HCT116 (cell line): ENCODE results near the gene BLOC1S6. TPM values are rescaled to one million over a fixed set of nuclear protein-coding genes. Genes with fewer than 3 reads are reported as not detected.

Experiments
- ATAC-seq: fragments of 200-7000 bp; cut with Tn5 transposase; 2 replicates; pipeline ENCODE4 v1.9.1; 2020; ENCODE audit warnings: mild to moderate bottlenecking, moderate library complexity
- BruUV-seq: library from RNA; stranded (reverse); fragments of 400-500 nt; replicated peaks from 2 replicates; lab custom pipeline; 2021; lab: Mats Ljungman, UMichigan
- CTCF ChIA-PET: fragments of 300-600 bp; sonication (Branson Sonifier 250); formaldehyde crosslinking; loops from one replicate; lab custom pipeline; 2021; ENCODE audit warnings: antibody characterized with exemption; lab: Charles Lee
- POLR2A ChIA-PET: fragments of 300-600, 350-600 bp; sonication (Branson Sonifier 250); formaldehyde crosslinking; loops from one replicate; lab custom pipeline; 2021; ENCODE audit warnings: antibody characterized with exemption; lab: Charles Lee
- RAD21 ChIA-PET, 2 experiments: fragments of 300-600 bp; sonication (Branson Sonifier 250); formaldehyde crosslinking; loops; one replicate each; lab custom pipeline; 2023; ENCODE audit warnings: low total read pairs in 2 of 2; ENCODE audit not compliant: uncharacterized antibody in 2 of 2, unreplicated experiment in 2 of 2, low non-redundant PET in 1 of 2; lab: Charles Lee
- DNase-seq: peaks from one replicate; pipeline ENCODE4 v3.0.0-alpha.2; 2010; ENCODE audit warnings: low read depth, low spot score
- H2AFZ ChIP-seq: fragments of 200-600 bp; shearing (Covaris generic), sonication (generic); 2 replicates; pipeline ENCODE4 v1.6.1; 2017; ENCODE audit warnings: low read depth, mixed run types, mixed read lengths, antibody characterized with exemption, low read length; ENCODE audit not compliant: poor library complexity, severe bottlenecking
- H3K27ac ChIP-seq: 2 replicates; pipeline ENCODE4 v1.5.1; 2012; ENCODE audit warnings: low read depth, low read length
- H3K27me3 ChIP-seq: fragments of 200-600 bp; sonication (generic); 2 replicates; pipeline ENCODE4 v1.6.1; 2016; ENCODE audit warnings: mixed run types, low read length, mixed read lengths; ENCODE audit not compliant: insufficient read depth
- H3K36me3 ChIP-seq, 2 experiments: fragments of 200-500 bp in 1 of 2; fragments of 200-600 bp in 1 of 2; sonication (Bioruptor generic) in 1 of 2; sonication (generic) in 1 of 2; 2 replicates each; pipeline versions ENCODE4 v1.5.1 to v1.6.1; 2014 to 2016; ENCODE audit warnings: low read length in 2 of 2, inconsistent platforms in 1 of 2, mixed read lengths in 1 of 2, mixed run types in 1 of 2; ENCODE audit not compliant: insufficient read depth in 2 of 2, control insufficient read depth in 1 of 2
- H3K4me1 ChIP-seq, 2 experiments: fragments of 200-600 bp in 1 of 2; sonication (generic) in 1 of 2; 2 replicates each; pipeline versions ENCODE4 v1.5.1 to v1.6.1; 2012 to 2017; ENCODE audit warnings: low read length in 2 of 2, inconsistent platforms in 1 of 2, mild to moderate bottlenecking in 1 of 2, mixed read lengths in 1 of 2, mixed run types in 1 of 2, moderate library complexity in 1 of 2; ENCODE audit not compliant: insufficient read depth in 2 of 2, control insufficient read depth in 1 of 2
- H3K4me2 ChIP-seq: fragments of 200-600 bp; sonication (generic); 2 replicates; pipeline ENCODE4 v1.6.1; 2017; ENCODE audit warnings: mixed run types, low read length, mixed read lengths
- H3K4me3 ChIP-seq, 2 experiments: fragments of 200-600 bp in 1 of 2; sonication (generic) in 1 of 2; replicated peaks in 1 of 2; 2 replicates each; pipeline ENCODE4 v1.5.1; 2011 to 2016; ENCODE audit warnings: low read length in 2 of 2, control low read depth in 1 of 2, low read depth in 1 of 2, mild to moderate bottlenecking in 1 of 2, mixed read lengths in 1 of 2, mixed run types in 1 of 2
- H3K79me2 ChIP-seq: fragments of 200-600 bp; sonication (generic); 2 replicates; pipeline ENCODE4 v1.6.1; 2017; ENCODE audit warnings: mild to moderate bottlenecking, mixed run types, low read length, moderate library complexity, mixed read lengths; ENCODE audit not compliant: insufficient read depth
- H3K9ac ChIP-seq: fragments of 200-600 bp; sonication (generic); 2 replicates; pipeline ENCODE4 v1.6.1; 2016; ENCODE audit warnings: low read length, mixed read lengths
- H3K9me2 ChIP-seq: fragments of 200-600 bp; sonication (generic), shearing (Covaris generic); 2 replicates; pipeline ENCODE4 v1.6.1; 2017; ENCODE audit warnings: mixed run types, mild to moderate bottlenecking, moderate library complexity; ENCODE audit not compliant: insufficient read depth
- H3K9me3 ChIP-seq, 2 experiments: fragments of 200-500 bp in 1 of 2; fragments of 200-600 bp in 1 of 2; sonication (Bioruptor generic) in 1 of 2; sonication (generic) in 1 of 2; 2 replicates each; pipeline ENCODE4 v1.6.1; 2014 to 2017; ENCODE audit warnings: low read length in 2 of 2, mixed read lengths in 2 of 2, inconsistent platforms in 1 of 2, low read depth in 1 of 2, mild to moderate bottlenecking in 1 of 2, mixed run types in 1 of 2, moderate library complexity in 1 of 2; ENCODE audit not compliant: control insufficient read depth in 1 of 2, insufficient read depth in 1 of 2
- H4K20me1 ChIP-seq: fragments of 200-600 bp; sonication (generic), shearing (Covaris generic); 2 replicates; pipeline ENCODE4 v1.6.1; 2017; ENCODE audit warnings: mixed run types, mild to moderate bottlenecking, moderate library complexity; ENCODE audit not compliant: insufficient read depth
- FOSL1 ChIP-seq: IDR thresholded peaks from 2 replicates; pipeline ENCODE4 v1.6.1; 2012; ENCODE audit warnings: low read depth
- RAD21 ChIP-seq: IDR thresholded peaks from 2 replicates; pipeline ENCODE4 v1.6.1; 2012; ENCODE audit warnings: low read depth, mild to moderate bottlenecking
- SRF ChIP-seq: IDR thresholded peaks from 2 replicates; pipeline ENCODE4 v1.6.1; 2012; ENCODE audit warnings: low read depth
- YY1 ChIP-seq: IDR thresholded peaks from 2 replicates; pipeline ENCODE4 v1.6.1; 2011; ENCODE audit warnings: low read length, low read depth, moderate library complexity, mild to moderate bottlenecking; ENCODE audit not compliant: insufficient replicate concordance; ENCODE audit errors: extremely low read depth
- ZFX ChIP-seq: fragments of 450-650 bp; IDR thresholded peaks from 2 replicates; pipeline ENCODE4 v1.6.1; 2017
- intact Hi-C: fragments of 100-400 bp; cut with micrococcal nuclease; formaldehyde crosslinking; loops from 2 replicates; pipeline ENCODE4 v1.10.0; 2022
- total RNA-seq: library from RNA; stranded (reverse); gene quantifications from one replicate; pipeline ENCODE4 v1.2.1, GENCODE V29; 2021; ENCODE audit not compliant: unreplicated experiment
- TF ChIP-seq, protein P1 (sequence below): IDR thresholded peaks from 2 replicates; pipeline ENCODE4 v1.6.1; 2012
- TF ChIP-seq, protein P2 (sequence below): IDR thresholded peaks from 2 replicates; pipeline ENCODE4 v1.6.1; 2011; ENCODE audit warnings: mild to moderate bottlenecking, low read length, moderate library complexity; ENCODE audit not compliant: insufficient replicate concordance; ENCODE audit errors: extremely low read depth
- TF ChIP-seq, protein P3 (sequence below), 3 experiments: fragments of 200-600 bp in 1 of 3; sonication (generic) in 1 of 3; IDR thresholded peaks in 2 of 3; conservative IDR thresholded peaks in 1 of 3; 2 replicates each; pipeline ENCODE4 v1.5.1; 2012 to 2017; ENCODE audit warnings: low read depth in 2 of 3, low read length in 2 of 3, antibody characterized with exemption in 1 of 3, borderline replicate concordance in 1 of 3, control low read depth in 1 of 3, mild to moderate bottlenecking in 1 of 3, mixed read lengths in 1 of 3, mixed run types in 1 of 3, moderate library complexity in 1 of 3; ENCODE audit not compliant: insufficient read depth in 1 of 3

Gene BLOC1S6
- total RNA-seq, 1 experiment from 2014 or later: 40.7 TPM

DNA sequence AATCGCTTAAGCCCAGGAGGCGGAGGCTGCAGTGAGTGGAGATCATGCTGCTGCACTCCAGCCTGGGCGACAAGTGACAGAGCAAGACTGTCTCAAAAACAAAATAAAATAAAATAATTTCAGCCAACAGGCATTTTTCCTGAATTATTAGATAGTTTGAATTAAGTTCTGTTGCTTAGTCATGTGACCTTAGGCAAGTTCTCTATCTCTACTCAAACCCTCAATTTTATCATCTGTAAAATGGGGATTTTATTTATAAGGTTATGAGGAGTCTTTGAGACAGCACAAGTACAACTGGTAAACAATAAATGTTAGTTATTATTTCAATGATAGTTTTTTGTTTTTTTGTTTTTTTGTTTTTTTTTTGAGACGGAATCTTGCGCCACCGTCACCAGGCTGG is 60.6 kb downstream of the BLOC1S6 start:
- ChIA-PET POLR2A (interaction anchor here (0.9 kb wide), 1 partner anchor 17 kb away, joined by 3 read pairs; no protein-coding TSS in a partner anchor), RAD21 (no interaction called here), CTCF (no interaction called here)
- TF ChIP-seq, protein P1, sequence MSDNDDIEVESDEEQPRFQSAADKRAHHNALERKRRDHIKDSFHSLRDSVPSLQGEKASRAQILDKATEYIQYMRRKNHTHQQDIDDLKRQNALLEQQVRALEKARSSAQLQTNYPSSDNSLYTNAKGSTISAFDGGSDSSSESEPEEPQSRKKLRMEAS: no peak
- TF ChIP-seq SRF: no peak
- no peak for TF ChIP-seq ZFX
- TF ChIP-seq YY1: no peak
- TF ChIP-seq, protein P2, sequence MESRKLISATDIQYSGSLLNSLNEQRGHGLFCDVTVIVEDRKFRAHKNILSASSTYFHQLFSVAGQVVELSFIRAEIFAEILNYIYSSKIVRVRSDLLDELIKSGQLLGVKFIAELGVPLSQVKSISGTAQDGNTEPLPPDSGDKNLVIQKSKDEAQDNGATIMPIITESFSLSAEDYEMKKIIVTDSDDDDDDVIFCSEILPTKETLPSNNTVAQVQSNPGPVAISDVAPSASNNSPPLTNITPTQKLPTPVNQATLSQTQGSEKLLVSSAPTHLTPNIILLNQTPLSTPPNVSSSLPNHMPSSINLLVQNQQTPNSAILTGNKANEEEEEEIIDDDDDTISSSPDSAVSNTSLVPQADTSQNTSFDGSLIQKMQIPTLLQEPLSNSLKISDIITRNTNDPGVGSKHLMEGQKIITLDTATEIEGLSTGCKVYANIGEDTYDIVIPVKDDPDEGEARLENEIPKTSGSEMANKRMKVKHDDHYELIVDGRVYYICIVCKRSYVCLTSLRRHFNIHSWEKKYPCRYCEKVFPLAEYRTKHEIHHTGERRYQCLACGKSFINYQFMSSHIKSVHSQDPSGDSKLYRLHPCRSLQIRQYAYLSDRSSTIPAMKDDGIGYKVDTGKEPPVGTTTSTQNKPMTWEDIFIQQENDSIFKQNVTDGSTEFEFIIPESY: no peak
- no peak for TF ChIP-seq FOSL1
- TF ChIP-seq, protein P3, sequence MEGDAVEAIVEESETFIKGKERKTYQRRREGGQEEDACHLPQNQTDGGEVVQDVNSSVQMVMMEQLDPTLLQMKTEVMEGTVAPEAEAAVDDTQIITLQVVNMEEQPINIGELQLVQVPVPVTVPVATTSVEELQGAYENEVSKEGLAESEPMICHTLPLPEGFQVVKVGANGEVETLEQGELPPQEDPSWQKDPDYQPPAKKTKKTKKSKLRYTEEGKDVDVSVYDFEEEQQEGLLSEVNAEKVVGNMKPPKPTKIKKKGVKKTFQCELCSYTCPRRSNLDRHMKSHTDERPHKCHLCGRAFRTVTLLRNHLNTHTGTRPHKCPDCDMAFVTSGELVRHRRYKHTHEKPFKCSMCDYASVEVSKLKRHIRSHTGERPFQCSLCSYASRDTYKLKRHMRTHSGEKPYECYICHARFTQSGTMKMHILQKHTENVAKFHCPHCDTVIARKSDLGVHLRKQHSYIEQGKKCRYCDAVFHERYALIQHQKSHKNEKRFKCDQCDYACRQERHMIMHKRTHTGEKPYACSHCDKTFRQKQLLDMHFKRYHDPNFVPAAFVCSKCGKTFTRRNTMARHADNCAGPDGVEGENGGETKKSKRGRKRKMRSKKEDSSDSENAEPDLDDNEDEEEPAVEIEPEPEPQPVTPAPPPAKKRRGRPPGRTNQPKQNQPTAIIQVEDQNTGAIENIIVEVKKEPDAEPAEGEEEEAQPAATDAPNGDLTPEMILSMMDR (IDR thresholded peaks at IDR 0.05 in 2 of 3, conservative IDR thresholded peaks at IDR 0.05 in 1 of 3; ENCODE audit: borderline replicate concordance in 1 of 3, insufficient read depth in 1 of 3, low read depth in 2 of 3, low read length in 2 of 3): no peak
- TF ChIP-seq RAD21: no peak
- no peaks in the 10 kb centered on the region for H4K20me1 ChIP-seq
- BruUV-seq: no TSS peak
- H3K9ac ChIP-seq: no peak overlapping the region
- H3K79me2 ChIP-seq: no peaks in the 10 kb centered on the region
- no peaks in the 10 kb centered on the region for H3K36me3 ChIP-seq
- no peaks in the 10 kb centered on the region for H3K9me3 ChIP-seq
- no peaks in the 10 kb centered on the region for H3K27me3 ChIP-seq
- H3K4me1 ChIP-seq: peaks cover 9 to 16% of the 10 kb centered on the region in 2 experiments
- no peak overlapping the region for H3K4me3 ChIP-seq
- no peak overlapping the region for H3K27ac ChIP-seq
- no peak for DNase-seq
- H3K4me2 ChIP-seq: no peak overlapping the region
- intact Hi-C loops: no loop called here
- no peaks in the 10 kb centered on the region for H3K9me2 ChIP-seq
- H2AFZ ChIP-seq: no peak overlapping the region
- no peak for ATAC-seq
